ENCODE data around the gene ACRBP. TPM values are rescaled to one million over a fixed set of nuclear protein-coding genes. Genes with fewer than 3 reads are reported as not detected.

Gene ACRBP
- polyA plus RNA-seq, 1 donor from 2014 or later = 1.6 TPM

- Histone ChIP-seq H3K4me2 (ENCODE audit: low read length) (no peak overlapping the region), H3K79me2 (replicated peaks; ENCODE audit: insufficient read depth, low read length) (no peaks in the 10 kb centered on the region), H3K9me3 (ENCODE audit: low read length) (no peaks in the 10 kb centered on the region), H3K36me3 (ENCODE audit: insufficient read depth, low read length) (no peaks in the 10 kb centered on the region), H2AFZ (ENCODE audit: low read depth, low read length) (peak overlapping the region; percentile 66), H3F3A (ENCODE audit: insufficient read depth, low read length, poor library complexity, severe bottlenecking) (peaks cover 20% of the 10 kb centered on the region), H3K9me2 (ENCODE audit: insufficient read depth, low read length) (no peaks in the 10 kb centered on the region), H4K20me1 (ENCODE audit: insufficient read depth) (no peaks in the 10 kb centered on the region), H3K27me3 (ENCODE audit: insufficient read depth, low read depth, low read length) (no peaks in the 10 kb centered on the region), H3K4me3 (ENCODE audit: low read length) (peak overlapping the region; percentile 23), H3K27ac (ENCODE audit: low read length) (peak overlapping the region; percentile 94), H3K9ac (ENCODE audit: low read length) (peak overlapping the region; percentile 81)
- TF ChIP-seq SMC3 (conservative IDR thresholded peaks at IDR 0.05; ENCODE audit: poor library complexity) (no peak), CTCF (IDR thresholded peaks at IDR 0.05; ENCODE audit: poor library complexity, severe bottlenecking) (peak; percentile 36), POLR2AphosphoS5 (IDR thresholded peaks at IDR 0.05) (peak; percentile 28)
Measured at GRCh38 chr12:6613776-6614512, 33.3 kb downstream of the ACRBP start.

- Histone ChIP-seq H3K9ac (ENCODE audit: low read length) (peak overlapping the region; percentile 81), H3K36me3 (ENCODE audit: insufficient read depth, low read length) (no peaks in the 10 kb centered on the region), H2AFZ (ENCODE audit: low read depth, low read length) (peak overlapping the region; percentile 73), H3F3A (ENCODE audit: insufficient read depth, low read length, poor library complexity, severe bottlenecking) (peaks cover 20% of the 10 kb centered on the region), H3K9me3 (ENCODE audit: low read length) (no peaks in the 10 kb centered on the region), H3K4me3 (ENCODE audit: low read length) (peak overlapping the region; percentile 59), H4K20me1 (ENCODE audit: insufficient read depth) (no peaks in the 10 kb centered on the region), H3K4me2 (ENCODE audit: low read length) (peak overlapping the region; percentile 68), H3K9me2 (ENCODE audit: insufficient read depth, low read length) (no peaks in the 10 kb centered on the region), H3K27ac (ENCODE audit: low read length) (peak overlapping the region; percentile 94), H3K27me3 (ENCODE audit: insufficient read depth, low read depth, low read length) (no peaks in the 10 kb centered on the region), H3K79me2 (replicated peaks; ENCODE audit: insufficient read depth, low read length) (no peaks in the 10 kb centered on the region)
- TF ChIP-seq POLR2AphosphoS5 (IDR thresholded peaks at IDR 0.05) (peak; percentile 16), MXI1 (conservative IDR thresholded peaks at IDR 0.05; ENCODE audit: poor library complexity, severe bottlenecking) (no peak)
Measured at GRCh38 chr12:6613015-6613775, 34.0 kb downstream of the ACRBP start.

- TF ChIP-seq EP300 (conservative IDR thresholded peaks at IDR 0.05; ENCODE audit: poor library complexity, severe bottlenecking) (no peak), TAF1 (IDR thresholded peaks at IDR 0.05; ENCODE audit: low read depth) (no peak), RAD21 (conservative IDR thresholded peaks at IDR 0.05) (no peak)
- H3K27ac ChIP-seq (ENCODE audit: low read length) = peak overlapping the region; percentile 94
Measured at GRCh38 chr12:6612652-6613014, 34.6 kb downstream of the ACRBP start.

More at GRCh38 chr12:6612652-6613014, 34.6 kb downstream of the ACRBP start:
- Histone ChIP-seq H2AFZ (ENCODE audit: low read depth, low read length) (peak overlapping the region; percentile 73), H3K9me3 (ENCODE audit: low read length) (no peaks in the 10 kb centered on the region), H3K9me2 (ENCODE audit: insufficient read depth, low read length) (no peaks in the 10 kb centered on the region), H3K4me3 (ENCODE audit: low read length) (peak overlapping the region; percentile 59), H3K36me3 (ENCODE audit: insufficient read depth, low read length) (no peaks in the 10 kb centered on the region), H3K9ac (ENCODE audit: low read length) (peak overlapping the region; percentile 81), H3K79me2 (replicated peaks; ENCODE audit: insufficient read depth, low read length) (no peaks in the 10 kb centered on the region), H3F3A (ENCODE audit: insufficient read depth, low read length, poor library complexity, severe bottlenecking) (peaks cover 20% of the 10 kb centered on the region), H3K4me2 (ENCODE audit: low read length) (peak overlapping the region; percentile 68), H4K20me1 (ENCODE audit: insufficient read depth) (no peaks in the 10 kb centered on the region), H3K27me3 (ENCODE audit: insufficient read depth, low read depth, low read length) (no peaks in the 10 kb centered on the region)

Data from neural cell (in vitro differentiated cells).